ENCODE results near the gene TK1.

The TK1 gene

GRCh38 chr17:78124836-78125137 is 62.1 kb downstream of the TK1 start:
- Histone ChIP-seq H3K79me2 (ENCODE audit: control insufficient read depth, low read length) (peaks cover 81% of the 10 kb centered on the region), H3K4me1 (ENCODE audit: control insufficient read depth, low read length) (peaks cover 82% of the 10 kb centered on the region), H3F3A (ENCODE audit: control insufficient read depth, insufficient read depth) (peaks cover 11% of the 10 kb centered on the region), H3K9me2 (replicated peaks; ENCODE audit: control insufficient read depth, low read length) (no peaks in the 10 kb centered on the region), H3K27me3 (ENCODE audit: control insufficient read depth, low read length) (no peaks in the 10 kb centered on the region), H3K36me3 (ENCODE audit: control insufficient read depth, low read length) (peaks cover 67% of the 10 kb centered on the region), H3K9me3 (ENCODE audit: control insufficient read depth, insufficient read depth, low read length) (no peaks in the 10 kb centered on the region), H3K27ac (ENCODE audit: low read depth, low read length) (peak overlapping the region; percentile 90), H3K4me2 (ENCODE audit: low read length) (peak overlapping the region; percentile 99), H3K4me3 (ENCODE audit: low read length) (peak overlapping the region; percentile 95), H4K20me1 (ENCODE audit: control insufficient read depth, insufficient read depth, low read depth, low read length) (no peaks in the 10 kb centered on the region)
- TF ChIP-seq CTCF (IDR thresholded peaks at IDR 0.05; ENCODE audit: low read depth, low read length, poor library complexity, severe bottlenecking) (no peak), EZH2phosphoT487 (IDR thresholded peaks at IDR 0.05; ENCODE audit: borderline replicate concordance, low read length) (no peak)
